ENCODE results near the gene TFCP2L1.
"Not testable (repeated sequence)": the region's sequence is repeated elsewhere in the genome, so short reads cannot be mapped to it uniquely, and the experiment has no call there.

The TFCP2L1 gene, protein sequence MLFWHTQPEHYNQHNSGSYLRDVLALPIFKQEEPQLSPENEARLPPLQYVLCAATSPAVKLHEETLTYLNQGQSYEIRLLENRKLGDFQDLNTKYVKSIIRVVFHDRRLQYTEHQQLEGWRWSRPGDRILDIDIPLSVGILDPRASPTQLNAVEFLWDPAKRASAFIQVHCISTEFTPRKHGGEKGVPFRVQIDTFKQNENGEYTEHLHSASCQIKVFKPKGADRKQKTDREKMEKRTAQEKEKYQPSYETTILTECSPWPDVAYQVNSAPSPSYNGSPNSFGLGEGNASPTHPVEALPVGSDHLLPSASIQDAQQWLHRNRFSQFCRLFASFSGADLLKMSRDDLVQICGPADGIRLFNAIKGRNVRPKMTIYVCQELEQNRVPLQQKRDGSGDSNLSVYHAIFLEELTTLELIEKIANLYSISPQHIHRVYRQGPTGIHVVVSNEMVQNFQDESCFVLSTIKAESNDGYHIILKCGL

DNA sequence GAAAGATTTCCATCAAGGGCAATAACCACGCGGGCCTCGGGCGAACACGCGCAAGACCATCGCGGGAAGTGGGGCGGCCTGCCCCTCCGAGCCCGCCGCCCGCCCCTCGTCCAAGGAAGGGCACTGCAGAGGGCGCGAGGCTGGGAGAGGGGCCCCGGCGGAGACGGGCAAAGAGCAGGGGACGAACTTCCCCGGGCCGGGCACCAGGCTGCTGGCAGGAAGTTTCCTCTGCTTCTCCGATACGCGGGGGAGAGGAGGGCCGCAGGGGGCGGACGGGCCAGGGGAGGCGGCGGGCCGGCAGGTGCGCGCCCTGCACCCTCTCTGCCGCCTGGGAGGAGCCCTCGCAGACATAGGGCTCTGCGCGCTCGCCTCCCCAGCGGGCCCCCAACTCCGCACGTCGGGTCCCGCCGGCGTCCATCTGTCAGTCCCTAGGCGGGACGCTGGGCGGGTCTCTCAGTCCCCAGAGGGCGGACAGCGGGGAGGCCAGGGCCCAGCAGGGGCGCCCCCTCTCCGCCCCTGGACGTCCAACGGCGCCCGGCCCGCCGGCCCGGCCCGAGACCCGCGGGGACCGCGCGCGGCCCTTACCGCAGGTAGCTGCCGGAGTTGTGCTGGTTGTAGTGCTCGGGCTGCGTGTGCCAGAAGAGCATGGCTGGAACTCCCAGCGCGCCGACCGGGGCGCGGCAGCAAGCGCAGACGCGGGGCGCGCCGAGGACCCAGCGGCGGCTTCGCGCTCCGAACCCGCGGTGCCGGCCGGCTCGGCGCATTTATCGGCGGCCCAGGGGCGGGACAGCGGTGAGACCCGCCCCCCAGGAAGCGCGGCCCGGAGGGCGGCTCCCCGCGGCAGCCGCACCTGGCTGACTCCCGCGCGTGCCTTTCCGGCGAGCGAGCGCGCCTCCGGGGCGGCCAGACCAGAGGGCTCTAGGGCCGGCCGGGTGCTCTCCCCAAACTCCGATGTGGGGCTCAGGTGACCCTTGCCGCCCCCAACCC, at the start of gene TFCP2L1:
Gene TFCP2L1, minus strand, starts transcription at position 740 of the 987 bp plus-strand sequence. Its CDS starts 93 bp downstream, at position 647.
- in situ Hi-C loops (cut with MboI; ENCODE audit: low pct_unique_long_range_greater_than_20kb, low sequenced_read_pairs, unreplicated experiment): no loop called here

DNA sequence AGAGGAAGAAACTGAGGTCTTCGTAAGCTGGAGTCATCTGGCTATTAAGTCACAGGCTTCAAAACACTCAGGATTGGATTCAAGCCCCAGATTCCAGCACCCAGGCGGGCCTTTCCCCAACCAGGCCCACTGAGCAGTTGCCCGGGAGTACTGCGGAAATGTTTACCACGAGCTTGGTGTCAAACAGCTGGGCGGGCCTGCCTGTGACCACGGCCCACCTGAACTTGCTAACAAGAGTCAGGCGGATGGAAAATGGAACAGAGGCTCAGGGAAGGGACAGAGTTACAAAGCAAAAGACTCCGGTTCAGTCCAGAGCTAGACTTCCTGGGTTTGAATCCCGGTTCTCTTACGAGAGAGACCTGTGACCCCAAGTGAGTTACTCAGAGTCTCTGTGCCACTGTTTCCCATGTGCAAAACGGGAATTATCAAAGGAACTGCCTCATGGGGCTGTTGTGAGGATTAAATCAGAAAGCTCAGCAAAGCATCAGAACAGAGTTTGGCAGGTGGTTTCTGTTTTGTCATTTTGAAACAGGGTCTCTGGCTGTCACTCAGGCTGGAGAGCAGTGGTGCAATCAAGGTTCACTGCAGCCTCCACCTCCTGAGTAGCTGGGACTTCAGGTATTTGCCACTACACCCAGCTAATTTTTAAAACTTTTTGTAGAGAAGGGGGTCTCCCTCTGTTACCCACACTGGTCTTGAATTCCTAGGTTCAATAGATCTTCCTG, 49.0 kb upstream of the TFCP2L1 start:
- in situ Hi-C loops (cut with MboI; ENCODE audit: low pct_unique_long_range_greater_than_20kb, low sequenced_read_pairs, unreplicated experiment): loop anchor here (25.0 kb wide), 1 partner anchor 247 kb away; no protein-coding TSS in a partner anchor
- TF ChIP-seq, protein P1, sequence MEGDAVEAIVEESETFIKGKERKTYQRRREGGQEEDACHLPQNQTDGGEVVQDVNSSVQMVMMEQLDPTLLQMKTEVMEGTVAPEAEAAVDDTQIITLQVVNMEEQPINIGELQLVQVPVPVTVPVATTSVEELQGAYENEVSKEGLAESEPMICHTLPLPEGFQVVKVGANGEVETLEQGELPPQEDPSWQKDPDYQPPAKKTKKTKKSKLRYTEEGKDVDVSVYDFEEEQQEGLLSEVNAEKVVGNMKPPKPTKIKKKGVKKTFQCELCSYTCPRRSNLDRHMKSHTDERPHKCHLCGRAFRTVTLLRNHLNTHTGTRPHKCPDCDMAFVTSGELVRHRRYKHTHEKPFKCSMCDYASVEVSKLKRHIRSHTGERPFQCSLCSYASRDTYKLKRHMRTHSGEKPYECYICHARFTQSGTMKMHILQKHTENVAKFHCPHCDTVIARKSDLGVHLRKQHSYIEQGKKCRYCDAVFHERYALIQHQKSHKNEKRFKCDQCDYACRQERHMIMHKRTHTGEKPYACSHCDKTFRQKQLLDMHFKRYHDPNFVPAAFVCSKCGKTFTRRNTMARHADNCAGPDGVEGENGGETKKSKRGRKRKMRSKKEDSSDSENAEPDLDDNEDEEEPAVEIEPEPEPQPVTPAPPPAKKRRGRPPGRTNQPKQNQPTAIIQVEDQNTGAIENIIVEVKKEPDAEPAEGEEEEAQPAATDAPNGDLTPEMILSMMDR (IDR thresholded peaks at IDR 0.05; ENCODE audit: extremely low read depth, insufficient read depth, missing control alignments): no peak
- peak; percentile 65 for DNase-seq (ENCODE audit: low spot score)

More for the DNA sequence above, at the start of gene TFCP2L1:
- TF ChIP-seq, protein P1 (IDR thresholded peaks at IDR 0.05; ENCODE audit: extremely low read depth, insufficient read depth, missing control alignments): no peak
- DNase-seq (ENCODE audit: low spot score): peak; percentile 77

DNA sequence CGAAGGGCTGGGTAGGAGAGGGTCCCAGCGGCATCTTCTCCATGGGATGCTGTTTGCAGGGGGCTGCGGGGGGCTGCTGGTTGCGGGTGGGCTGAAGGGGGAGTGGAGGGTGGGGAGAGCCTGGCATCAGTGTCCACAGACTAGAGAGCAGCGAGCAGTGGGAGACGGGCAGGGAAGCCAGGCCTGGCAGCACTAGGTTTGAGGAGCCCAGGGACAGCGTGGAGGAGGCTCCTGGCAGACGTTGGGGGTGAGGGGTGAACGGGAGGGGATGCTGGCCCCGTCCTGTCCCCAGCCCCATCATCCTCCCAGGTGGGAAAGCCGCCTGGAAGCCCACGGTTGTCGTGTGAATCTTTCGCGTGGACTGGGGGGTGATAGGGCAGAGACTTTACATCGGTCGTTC, 48.2 kb upstream of the TFCP2L1 start:
- in situ Hi-C loops (cut with MboI; ENCODE audit: low pct_unique_long_range_greater_than_20kb, low sequenced_read_pairs, unreplicated experiment): loop anchor here (25.0 kb wide), 1 partner anchor 246 kb away; no protein-coding TSS in a partner anchor
- DNase-seq (ENCODE audit: low spot score): no peak
- TF ChIP-seq, protein P1 (IDR thresholded peaks at IDR 0.05; ENCODE audit: extremely low read depth, insufficient read depth, missing control alignments): no peak

DNA sequence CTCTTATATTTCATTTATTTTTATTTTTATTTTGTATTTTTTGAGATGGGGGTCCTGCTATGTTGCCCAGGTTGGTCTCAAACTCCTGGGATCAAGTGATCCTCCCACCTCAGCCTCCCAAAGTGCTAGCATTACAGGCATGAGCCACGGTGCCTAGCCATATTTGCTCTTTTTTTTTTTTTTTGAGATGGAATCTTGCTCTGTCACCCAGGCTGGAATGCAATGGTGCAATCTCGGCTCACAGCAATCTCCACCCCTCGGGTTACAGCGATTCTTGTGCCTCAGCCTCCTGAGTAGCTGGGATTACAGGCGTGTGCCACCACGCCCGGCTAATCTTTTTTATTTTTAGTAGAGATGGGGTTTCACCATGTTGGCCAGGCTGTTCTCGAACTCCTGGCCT, 46.3 kb upstream of the TFCP2L1 start:
- in situ Hi-C loops (cut with MboI; ENCODE audit: low pct_unique_long_range_greater_than_20kb, low sequenced_read_pairs, unreplicated experiment): loop anchor here (25.0 kb wide), 1 partner anchor 244 kb away; no protein-coding TSS in a partner anchor
- DNase-seq (ENCODE audit: low spot score): not testable (repeated sequence)

DNA sequence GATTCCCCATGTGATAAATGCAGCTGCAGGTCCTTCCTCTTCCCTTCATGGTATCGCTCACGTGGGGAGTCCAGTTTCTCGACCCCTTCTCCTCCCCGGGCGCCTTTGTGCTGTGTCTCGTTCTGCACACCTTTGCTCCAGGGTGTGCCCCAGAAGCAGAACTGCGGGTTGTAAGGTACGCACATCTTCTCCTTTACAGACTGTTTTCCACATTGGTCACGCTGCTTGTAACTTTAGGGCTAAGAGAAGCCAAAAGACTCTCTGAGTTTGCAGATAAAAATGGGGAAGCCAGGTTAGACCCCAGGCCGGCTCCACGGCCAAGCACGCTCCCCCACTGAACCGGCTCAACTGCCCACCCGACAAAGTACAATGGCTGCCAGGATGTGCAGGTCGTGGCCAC, 45.9 kb upstream of the TFCP2L1 start:
- DNase-seq (ENCODE audit: low spot score): no peak
- in situ Hi-C loops (cut with MboI; ENCODE audit: low pct_unique_long_range_greater_than_20kb, low sequenced_read_pairs, unreplicated experiment): loop anchor here (25.0 kb wide), 1 partner anchor 244 kb away; no protein-coding TSS in a partner anchor
- TF ChIP-seq, protein P1 (IDR thresholded peaks at IDR 0.05; ENCODE audit: extremely low read depth, insufficient read depth, missing control alignments): no peak

DNA sequence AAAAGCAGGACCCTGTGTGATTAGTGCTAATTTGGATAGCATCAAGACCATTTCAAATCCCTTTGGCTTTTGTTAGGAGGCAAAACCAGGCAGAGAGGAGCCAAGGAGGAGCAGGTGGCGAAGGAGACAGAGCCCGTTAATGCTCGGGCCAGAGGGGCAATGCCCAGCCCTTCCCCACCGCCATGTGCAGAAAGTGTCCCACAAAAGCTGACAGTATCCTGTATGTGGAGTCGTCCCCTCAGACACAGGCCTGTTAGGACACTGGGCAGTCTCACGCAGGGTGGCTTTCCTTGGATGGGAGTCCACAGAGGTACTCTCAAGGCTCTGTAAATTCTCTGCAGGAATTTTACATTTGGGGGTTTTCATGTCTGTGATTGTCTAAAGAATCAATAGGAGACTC, 44.8 kb upstream of the TFCP2L1 start:
- no peak for DNase-seq (ENCODE audit: low spot score)
- in situ Hi-C loops (cut with MboI; ENCODE audit: low pct_unique_long_range_greater_than_20kb, low sequenced_read_pairs, unreplicated experiment): loop anchor here (25.0 kb wide), 1 partner anchor 242 kb away; no protein-coding TSS in a partner anchor
- TF ChIP-seq, protein P1 (IDR thresholded peaks at IDR 0.05; ENCODE audit: extremely low read depth, insufficient read depth, missing control alignments): no peak
